ENCODE data around the gene TSPAN31. TPM values are rescaled to one million over a fixed set of nuclear protein-coding genes. Genes with fewer than 3 reads are reported as not detected.

The TSPAN31 gene
- total and polyA plus RNA-seq, 2 of the 8 experiments (the other 6 are each of a cell fraction or from before 2014, with no cell fraction given): 15.8 to 31.4 TPM

- TF ChIP-seq CHD7 (IDR thresholded peaks at IDR 0.05; ENCODE audit: insufficient replicate concordance, low read length) (no peak), FOSL1 (IDR thresholded peaks at IDR 0.05; ENCODE audit: insufficient read depth, low read depth, low read length) (no peak), RNF2 (IDR thresholded peaks at IDR 0.05; ENCODE audit: borderline replicate concordance, low read depth, low read length, missing control alignments, poor library complexity, severe bottlenecking) (no peak), TEAD4 (IDR thresholded peaks at IDR 0.05; ENCODE audit: low read depth, low read length) (peak; percentile 78), NRF1 (IDR thresholded peaks at IDR 0.05; ENCODE audit: low read depth, low read length) (no peak), YY1 (IDR thresholded peaks at IDR 0.05; ENCODE audit: low read depth, low read length) (peak; percentile 60; the same call in 1 of the 2 replicates)
Measured at GRCh38 chr12:57782608-57783465, 38.0 kb downstream of the TSPAN31 start, which contains the start of gene TSFM (continued).

All from H1 (cell line).